GM12865 (cell line): ENCODE data around the gene LRRC4B.
"Not testable (repeated sequence)": the region's sequence is repeated elsewhere in the genome, so short reads cannot be mapped to it uniquely, and the experiment has no call there.

Source experiments
- DNase-seq: peaks from one replicate; pipeline ENCODE4 v3.0.0; 2010; ENCODE audit warnings: low read depth
- H3K4me3 ChIP-seq: 2 replicates; pipeline ENCODE4 v1.5.1; 2011; ENCODE audit warnings: mild to moderate bottlenecking, low read depth, low read length, control low read depth
- TF ChIP-seq, protein P1 (sequence below): IDR thresholded peaks from 2 replicates; pipeline ENCODE4 v1.5.1; 2011; ENCODE audit warnings: low read length, control low read depth, low read depth, inconsistent platforms; ENCODE audit not compliant: insufficient read depth; ENCODE audit errors: missing control alignments

Gene LRRC4B

GRCh38 chr19:50602496-50602895, 34.3 kb upstream of the LRRC4B start:
- no peak overlapping the region for H3K4me3 ChIP-seq
- TF ChIP-seq, protein P1, sequence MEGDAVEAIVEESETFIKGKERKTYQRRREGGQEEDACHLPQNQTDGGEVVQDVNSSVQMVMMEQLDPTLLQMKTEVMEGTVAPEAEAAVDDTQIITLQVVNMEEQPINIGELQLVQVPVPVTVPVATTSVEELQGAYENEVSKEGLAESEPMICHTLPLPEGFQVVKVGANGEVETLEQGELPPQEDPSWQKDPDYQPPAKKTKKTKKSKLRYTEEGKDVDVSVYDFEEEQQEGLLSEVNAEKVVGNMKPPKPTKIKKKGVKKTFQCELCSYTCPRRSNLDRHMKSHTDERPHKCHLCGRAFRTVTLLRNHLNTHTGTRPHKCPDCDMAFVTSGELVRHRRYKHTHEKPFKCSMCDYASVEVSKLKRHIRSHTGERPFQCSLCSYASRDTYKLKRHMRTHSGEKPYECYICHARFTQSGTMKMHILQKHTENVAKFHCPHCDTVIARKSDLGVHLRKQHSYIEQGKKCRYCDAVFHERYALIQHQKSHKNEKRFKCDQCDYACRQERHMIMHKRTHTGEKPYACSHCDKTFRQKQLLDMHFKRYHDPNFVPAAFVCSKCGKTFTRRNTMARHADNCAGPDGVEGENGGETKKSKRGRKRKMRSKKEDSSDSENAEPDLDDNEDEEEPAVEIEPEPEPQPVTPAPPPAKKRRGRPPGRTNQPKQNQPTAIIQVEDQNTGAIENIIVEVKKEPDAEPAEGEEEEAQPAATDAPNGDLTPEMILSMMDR: no peak
- DNase-seq: no peak

DNA sequence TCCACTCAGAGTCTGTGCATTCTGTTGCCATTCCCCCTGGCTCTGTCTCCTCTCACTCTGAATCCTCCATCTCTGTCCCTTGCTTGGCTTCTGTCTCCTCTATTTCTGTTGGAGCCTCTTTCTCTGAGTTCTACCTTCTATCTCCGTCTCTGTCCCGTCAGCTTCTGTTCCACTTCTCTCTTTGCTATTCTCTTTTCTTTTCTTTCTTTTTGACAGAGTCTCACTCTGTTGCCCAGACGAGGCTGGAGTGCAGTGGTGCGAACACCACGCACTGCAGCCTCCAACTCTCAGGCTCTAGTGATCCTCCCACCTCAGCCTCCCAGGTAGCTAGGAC, 33.8 kb upstream of the LRRC4B start:
- no peak overlapping the region for H3K4me3 ChIP-seq
- TF ChIP-seq, protein P1: no peak
- DNase-seq: no peak

- TF ChIP-seq, protein P1: no peak
- no peak overlapping the region for H3K4me3 ChIP-seq
- no peak for DNase-seq
Observed at GRCh38 chr19:50601407-50602088, 33.3 kb upstream of the LRRC4B start.

- no peak for DNase-seq
- no peak overlapping the region for H3K4me3 ChIP-seq
- TF ChIP-seq, protein P1: no peak
Observed at GRCh38 chr19:50599427-50599826, 31.2 kb upstream of the LRRC4B start.

- H3K4me3 ChIP-seq: no peak overlapping the region
- no peak for DNase-seq
- TF ChIP-seq, protein P1: no peak
Observed at GRCh38 chr19:50590191-50590590, 22.0 kb upstream of the LRRC4B start.

- not testable (repeated sequence) for DNase-seq
Observed at GRCh38 chr19:50581795-50582660, 13.8 kb upstream of the LRRC4B start.

GRCh38 chr19:50580970-50581634, 12.9 kb upstream of the LRRC4B start:
- H3K4me3 ChIP-seq: no peak overlapping the region
- no peak for DNase-seq
- TF ChIP-seq, protein P1: no peak

More at GRCh38 chr19:50581795-50582660, 13.8 kb upstream of the LRRC4B start:
- not testable (repeated sequence) for H3K4me3 ChIP-seq
